Choroid plexus epithelial cell (primary cell): ENCODE measurements around the gene FOXO1.

Experiments
- DNase-seq: peaks from one replicate; pipeline ENCODE4 v3.0.0-alpha.2; 2010; ENCODE audit warnings: low read depth
- H3K4me3 ChIP-seq: 2 replicates; pipeline ENCODE4 v1.5.1; 2011; ENCODE audit warnings: low read depth, mild to moderate bottlenecking, control low read depth, low read length, moderate library complexity
- CTCF ChIP-seq: conservative IDR thresholded peaks from 2 replicates; pipeline ENCODE4 v1.5.1; 2011; ENCODE audit warnings: low read depth, mild to moderate bottlenecking, control low read depth, inconsistent platforms, low read length, moderate library complexity

Gene FOXO1

GRCh38 chr13:40618581-40619478 is 47.6 kb downstream of the FOXO1 start:
- H3K4me3 ChIP-seq: no peak overlapping the region
- no peak for TF ChIP-seq CTCF
- DNase-seq: peak; percentile 53

GRCh38 chr13:40617801-40618356 is 48.6 kb downstream of the FOXO1 start:
- peak; percentile 25 for DNase-seq
- no peak overlapping the region for H3K4me3 ChIP-seq
- no peak for TF ChIP-seq CTCF

- no peak for DNase-seq
- no peak for TF ChIP-seq CTCF
- no peak overlapping the region for H3K4me3 ChIP-seq
Measured at GRCh38 chr13:40615619-40616018, 50.8 kb downstream of the FOXO1 start.

GRCh38 chr13:40613914-40614313 is 52.5 kb downstream of the FOXO1 start:
- no peak for DNase-seq
- no peak overlapping the region for H3K4me3 ChIP-seq
- no peak for TF ChIP-seq CTCF

GRCh38 chr13:40613192-40613818 is 53.1 kb downstream of the FOXO1 start:
- no peak for DNase-seq
- no peak overlapping the region for H3K4me3 ChIP-seq
- TF ChIP-seq CTCF: no peak

- no peak for DNase-seq
- H3K4me3 ChIP-seq: no peak overlapping the region
- no peak for TF ChIP-seq CTCF
Measured at GRCh38 chr13:40612041-40612440, 54.4 kb downstream of the FOXO1 start.
